ENCODE measurements around the gene PPP4R3A. TPM values are rescaled to one million over a fixed set of nuclear protein-coding genes. Genes with fewer than 3 reads are reported as not detected.

Gene PPP4R3A
- total and polyA plus RNA-seq, 4 donors: 43.8 to 135 (median 61.4) TPM

GRCh38 chr14:91473046-91473445 is 37.1 kb downstream of the PPP4R3A start:
- H3K36me3 ChIP-seq (ENCODE audit: control insufficient read depth in 4 of 4, insufficient read depth in 4 of 4, low read length in 4 of 4): peaks cover 12 to 52% (median 35%) of the 10 kb centered on the region in 4 donors
- no peak for TF ChIP-seq CTCF (IDR thresholded peaks at IDR 0.05; ENCODE audit: control extremely low read depth, extremely low read depth)
- 96 to 99% methylated on average over 2 of the region's 2 CpGs for WGBS, 2 donors
- no peak overlapping the region for H3K27ac ChIP-seq (ENCODE audit: low read depth in 1 of 2, low read length in 1 of 2)
- no peaks in the 10 kb centered on the region for H3K9me3 ChIP-seq (ENCODE audit: control insufficient read depth in 4 of 4, insufficient read depth in 3 of 4, low read length in 3 of 4)
- ATAC-seq (ENCODE audit: insufficient read depth, low FRiP score) (no peak), DNase-seq (no peak)
- no peaks in the 10 kb centered on the region for H3K4me1 ChIP-seq (ENCODE audit: control insufficient read depth in 5 of 5, insufficient read depth in 5 of 5, low read length in 5 of 5)
- no peaks in the 10 kb centered on the region for H3K27me3 ChIP-seq (ENCODE audit: control insufficient read depth in 3 of 3, insufficient read depth in 3 of 3, low read length in 2 of 3)
- H3K4me3 ChIP-seq: no peak overlapping the region
- no peak overlapping the region for H3K9ac ChIP-seq (ENCODE audit: insufficient read depth in 1 of 2, low read length in 2 of 2)

GRCh38 chr14:91470216-91470615 is 39.9 kb downstream of the PPP4R3A start:
- DNase-seq (no peak), ATAC-seq (ENCODE audit: insufficient read depth, low FRiP score) (no peak)
- TF ChIP-seq CTCF (IDR thresholded peaks at IDR 0.05; ENCODE audit: control extremely low read depth, extremely low read depth): no peak
- H3K27ac ChIP-seq (ENCODE audit: low read depth in 1 of 2, low read length in 1 of 2): no peak overlapping the region
- peaks cover 9 to 57% (median 37%) of the 10 kb centered on the region in 4 donors for H3K36me3 ChIP-seq (ENCODE audit: control insufficient read depth in 4 of 4, insufficient read depth in 4 of 4, low read length in 4 of 4)
- no peaks in the 10 kb centered on the region for H3K4me1 ChIP-seq (ENCODE audit: control insufficient read depth in 5 of 5, insufficient read depth in 5 of 5, low read length in 5 of 5)
- no peaks in the 10 kb centered on the region for H3K9me3 ChIP-seq (ENCODE audit: control insufficient read depth in 4 of 4, insufficient read depth in 3 of 4, low read length in 3 of 4)
- H3K9ac ChIP-seq (ENCODE audit: insufficient read depth in 1 of 2, low read length in 2 of 2): no peak overlapping the region
- WGBS, 2 donors: 81 to 91% methylated on average over 2 of the region's 2 CpGs
- H3K27me3 ChIP-seq (ENCODE audit: control insufficient read depth in 3 of 3, insufficient read depth in 3 of 3, low read length in 2 of 3): no peaks in the 10 kb centered on the region
- no peak overlapping the region for H3K4me3 ChIP-seq

GRCh38 chr14:91466192-91466591 is 43.9 kb downstream of the PPP4R3A start:
- no peak overlapping the region for H3K9ac ChIP-seq (ENCODE audit: insufficient read depth in 1 of 2, low read length in 2 of 2)
- WGBS, 2 donors: 48 to 78% methylated on average over 4 of the region's 4 CpGs
- ATAC-seq (ENCODE audit: insufficient read depth, low FRiP score) (no peak), DNase-seq (no peak)
- no peaks in the 10 kb centered on the region for H3K27me3 ChIP-seq (ENCODE audit: control insufficient read depth in 3 of 3, insufficient read depth in 3 of 3, low read length in 2 of 3)
- no peak overlapping the region for H3K27ac ChIP-seq (ENCODE audit: low read depth in 1 of 2, low read length in 1 of 2)
- no peak for TF ChIP-seq CTCF (IDR thresholded peaks at IDR 0.05; ENCODE audit: control extremely low read depth, extremely low read depth)
- H3K4me1 ChIP-seq (ENCODE audit: control insufficient read depth in 5 of 5, insufficient read depth in 5 of 5, low read length in 5 of 5): no peaks in the 10 kb centered on the region
- no peak overlapping the region for H3K4me3 ChIP-seq
- H3K36me3 ChIP-seq (ENCODE audit: control insufficient read depth in 4 of 4, insufficient read depth in 4 of 4, low read length in 4 of 4): peaks cover 20 to 55% (median 43%) of the 10 kb centered on the region in 4 donors
- H3K9me3 ChIP-seq (ENCODE audit: control insufficient read depth in 4 of 4, insufficient read depth in 3 of 4, low read length in 3 of 4): no peaks in the 10 kb centered on the region

- Histone ChIP-seq H3K27ac (ENCODE audit: low read depth in 1 of 2, low read length in 1 of 2) (no peak overlapping the region), H3K9me3 (ENCODE audit: control insufficient read depth in 4 of 4, insufficient read depth in 3 of 4, low read length in 3 of 4) (no peaks in the 10 kb centered on the region), H3K9ac (ENCODE audit: insufficient read depth in 1 of 2, low read length in 2 of 2) (no peak overlapping the region), H3K4me3 (no peak overlapping the region), H3K4me1 (ENCODE audit: control insufficient read depth in 5 of 5, insufficient read depth in 5 of 5, low read length in 5 of 5) (no peaks in the 10 kb centered on the region), H3K36me3 (ENCODE audit: control insufficient read depth in 4 of 4, insufficient read depth in 4 of 4, low read length in 4 of 4) (peaks cover 28 to 52% (median 42%) of the 10 kb centered on the region in 4 donors), H3K27me3 (ENCODE audit: control insufficient read depth in 3 of 3, insufficient read depth in 3 of 3, low read length in 2 of 3) (no peaks in the 10 kb centered on the region)
- ATAC-seq (ENCODE audit: insufficient read depth, low FRiP score) (no peak), DNase-seq (no peak)
- no peak for TF ChIP-seq CTCF (IDR thresholded peaks at IDR 0.05; ENCODE audit: control extremely low read depth, extremely low read depth)
- 64 to 83% methylated on average over 3 of the region's 3 CpGs for WGBS, 2 donors
Measured at GRCh38 chr14:91464615-91465205, 45.4 kb downstream of the PPP4R3A start.

Measured in lung (tissue), 12 donors.